H9 (cell line): ENCODE data around the gene NRDE2. TPM values are rescaled to one million over a fixed set of nuclear protein-coding genes. Genes with fewer than 3 reads are reported as not detected.

ENCODE experiments used
- DNase-seq: peaks from one replicate; pipeline ENCODE4 v3.0.0-alpha.2; 2017
- H2AFZ ChIP-seq: one replicate; pipeline ENCODE4 v1.6.1; 2013; ENCODE audit warnings: mild to moderate bottlenecking, low read length, control low read depth, moderate library complexity
- H2AK5ac ChIP-seq: 2 replicates; pipeline ENCODE4 v1.6.1; 2013; ENCODE audit warnings: low read length, control low read depth, mixed read lengths; ENCODE audit not compliant: insufficient read length
- H2BK120ac ChIP-seq: one replicate; pipeline ENCODE4 v1.6.1; 2013; ENCODE audit warnings: low read depth, mild to moderate bottlenecking, low read length, control low read depth, inconsistent platforms; ENCODE audit not compliant: poor library complexity, severe bottlenecking
- H2BK12ac ChIP-seq: 2 replicates; pipeline ENCODE4 v1.6.1; 2013; ENCODE audit warnings: low read length, control low read depth, mixed read lengths, low read depth; ENCODE audit not compliant: insufficient read length
- H2BK15ac ChIP-seq: 2 replicates; pipeline ENCODE4 v1.6.1; 2013; ENCODE audit warnings: low read depth, low read length, control low read depth
- H2BK20ac ChIP-seq: one replicate; pipeline ENCODE4 v1.6.1; 2013; ENCODE audit warnings: low read depth, mild to moderate bottlenecking, low read length, control low read depth, inconsistent platforms; ENCODE audit not compliant: poor library complexity, severe bottlenecking
- H2BK5ac ChIP-seq: 2 replicates; pipeline ENCODE4 v1.6.1; 2013; ENCODE audit warnings: low read length, control low read depth, mixed read lengths; ENCODE audit not compliant: insufficient read length
- H3K14ac ChIP-seq: 2 replicates; pipeline ENCODE4 v1.6.1; 2013; ENCODE audit warnings: low read length, control low read depth; ENCODE audit not compliant: insufficient read depth
- H3K18ac ChIP-seq: 2 replicates; pipeline ENCODE4 v1.6.1; 2013; ENCODE audit warnings: low read depth, mild to moderate bottlenecking, mixed read lengths, low read length, control low read depth; ENCODE audit not compliant: insufficient read length
- H3K23ac ChIP-seq: 2 replicates; pipeline ENCODE4 v1.6.1; 2013; ENCODE audit warnings: low read length, control low read depth, mixed read lengths, low read depth; ENCODE audit not compliant: insufficient read length
- H3K23me2 ChIP-seq: 2 replicates; pipeline ENCODE4 v1.6.1; 2013; ENCODE audit warnings: low read depth, mild to moderate bottlenecking, mixed read lengths, low read length, control low read depth; ENCODE audit not compliant: insufficient read length, poor library complexity, severe bottlenecking
- H3K27ac ChIP-seq: 2 replicates; pipeline ENCODE4 v1.5.1; 2013; ENCODE audit warnings: low read length, control low read depth, mixed read lengths, low read depth; ENCODE audit not compliant: insufficient read length
- H3K27me3 ChIP-seq: 2 replicates; pipeline ENCODE4 v1.6.1; 2013; ENCODE audit warnings: low read length, control low read depth, inconsistent platforms; ENCODE audit not compliant: insufficient read depth
- H3K4ac ChIP-seq: 2 replicates; pipeline ENCODE4 v1.6.1; 2013; ENCODE audit warnings: low read depth, mild to moderate bottlenecking, control low read depth, inconsistent platforms, low read length, moderate library complexity
- H3K4me1 ChIP-seq: 2 replicates; pipeline ENCODE4 v1.6.1; 2013; ENCODE audit warnings: low read length, control low read depth, inconsistent platforms; ENCODE audit not compliant: insufficient read depth
- H3K4me2 ChIP-seq: 2 replicates; pipeline ENCODE4 v1.6.1; 2013; ENCODE audit warnings: low read length, control low read depth, mixed read lengths; ENCODE audit not compliant: insufficient read length, insufficient read depth
- H3K56ac ChIP-seq: 2 replicates; pipeline ENCODE4 v1.6.1; 2013; ENCODE audit warnings: low read depth, mild to moderate bottlenecking, mixed read lengths, low read length, control low read depth; ENCODE audit not compliant: insufficient read length
- H3K79me1 ChIP-seq: 2 replicates; pipeline ENCODE4 v1.6.1; 2013; ENCODE audit warnings: low read depth, mild to moderate bottlenecking, moderate library complexity, low read length, control low read depth, inconsistent platforms; ENCODE audit not compliant: insufficient read depth, poor library complexity, severe bottlenecking
- H3K79me2 ChIP-seq: 2 replicates; pipeline ENCODE4 v1.6.1; 2013; ENCODE audit warnings: low read length, control low read depth, inconsistent platforms; ENCODE audit not compliant: insufficient read depth
- H3K9ac ChIP-seq: 2 replicates; pipeline ENCODE4 v1.6.1; 2013; ENCODE audit warnings: low read length, control low read depth, mixed read lengths; ENCODE audit not compliant: insufficient read length; ENCODE audit errors: extremely low read depth
- H3K9me3 ChIP-seq: one replicate; pipeline ENCODE4 v1.6.1; 2013; ENCODE audit warnings: low read depth, low read length, inconsistent platforms; ENCODE audit not compliant: control insufficient read depth
- H3T11ph ChIP-seq: one replicate; pipeline ENCODE4 v1.6.1; 2013; ENCODE audit warnings: mild to moderate bottlenecking, low read length, control low read depth, inconsistent platforms
- H4K20me1 ChIP-seq: one replicate; pipeline ENCODE4 v1.6.1; 2013; ENCODE audit not compliant: control insufficient read depth, insufficient read length, insufficient read depth
- H4K5ac ChIP-seq: 2 replicates; pipeline ENCODE4 v1.6.1; 2013; ENCODE audit warnings: low read depth, mild to moderate bottlenecking, mixed read lengths, low read length, control low read depth; ENCODE audit not compliant: insufficient read length
- H4K8ac ChIP-seq: replicated peaks from 2 replicates; pipeline ENCODE4 v1.6.1; 2013; ENCODE audit warnings: low read length, control low read depth, mixed read lengths, low read depth; ENCODE audit not compliant: insufficient read length
- H4K91ac ChIP-seq: 2 replicates; pipeline ENCODE4 v1.6.1; 2013; ENCODE audit warnings: low read depth, mild to moderate bottlenecking, moderate library complexity, mixed read lengths, low read length, control low read depth; ENCODE audit not compliant: insufficient read length
- H3K27ac Mint-ChIP-seq, 3 experiments: 2 replicates in 2 of 3; 3 replicates in 1 of 3; pipeline ENCODE4 v1.8.0; 2020 to 2021; ENCODE audit warnings: mixed read lengths in 3 of 3, mild to moderate bottlenecking in 1 of 3, moderate library complexity in 1 of 3
- H3K27me3 Mint-ChIP-seq: 2 replicates; pipeline ENCODE4 v1.8.0; 2021; ENCODE audit warnings: low read depth, mild to moderate bottlenecking, moderate library complexity, mixed read lengths
- H3K36me3 Mint-ChIP-seq, 3 experiments: 2 replicates in 2 of 3; 3 replicates in 1 of 3; pipeline ENCODE4 v1.8.0; 2020 to 2021; ENCODE audit warnings: low read depth in 3 of 3, mixed read lengths in 3 of 3; ENCODE audit not compliant: insufficient read depth in 1 of 3
- H3K4me1 Mint-ChIP-seq, 2 experiments: 2 replicates each; pipeline ENCODE4 v1.8.0; 2020; ENCODE audit warnings: mixed read lengths in 2 of 2
- H3K4me3 Mint-ChIP-seq, 2 experiments: 2 replicates in 1 of 2; 3 replicates in 1 of 2; pipeline ENCODE4 v1.8.0; 2020 to 2021; ENCODE audit warnings: mild to moderate bottlenecking in 2 of 2, mixed read lengths in 2 of 2, moderate library complexity in 1 of 2
- H3K9me3 Mint-ChIP-seq, 2 experiments: 2 replicates in 1 of 2; 3 replicates in 1 of 2; pipeline ENCODE4 v1.8.0; 2020; ENCODE audit warnings: mild to moderate bottlenecking in 2 of 2, mixed read lengths in 2 of 2, moderate library complexity in 1 of 2
- WGBS: extraction: QIAGEN DNeasy Blood & Tissue Kit; methylation state at CpG from one replicate; pipeline ENCODE4 v1.1.7; 2013; ENCODE audit warnings: missing lambda C conversion rate, low lambda C conversion rate, mixed read lengths; ENCODE audit not compliant: insufficient read length; ENCODE audit errors: extremely low coverage; 5-methylcytosine and 5-hydroxymethylcytosine counted together
- total RNA-seq: library from RNA; stranded (reverse); gene quantifications from 2 replicates; pipeline ENCODE4 v1.2.1, GENCODE V29; 2021
- TF ChIP-seq, protein P1 (sequence below): fragments of 200-600 bp; sonication (generic); conservative IDR thresholded peaks from 3 replicates; pipeline ENCODE4 v1.8.0; 2021; ENCODE audit warnings: antibody characterized with exemption, mild to moderate bottlenecking

The NRDE2 gene
- total RNA-seq, 1 experiment from 2014 or later: 21.2 TPM

DNA sequence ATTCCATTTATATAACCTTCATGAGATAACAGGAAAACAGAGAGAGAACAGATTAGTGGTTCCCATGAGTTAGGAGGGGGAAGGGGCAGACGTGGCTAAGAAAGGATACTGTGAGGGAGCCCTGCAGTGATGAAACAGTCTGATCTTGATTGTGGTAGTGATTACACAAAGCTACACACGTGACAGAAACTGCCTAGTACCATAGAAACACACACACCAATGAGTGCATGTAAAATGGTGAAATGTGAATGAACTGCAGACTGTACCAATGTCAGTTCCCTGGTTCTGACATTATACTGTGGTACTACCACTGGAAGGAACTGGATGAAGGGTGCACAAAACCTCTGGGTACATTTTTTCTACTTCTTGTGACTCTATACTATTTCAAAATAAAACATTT lies 36.9 kb downstream of the NRDE2 start:
- no peaks in the 10 kb centered on the region for H3K79me2 ChIP-seq
- no peak overlapping the region for H2BK12ac ChIP-seq
- no peak overlapping the region for H2BK15ac ChIP-seq
- no peaks in the 10 kb centered on the region for H3K27me3 Mint-ChIP-seq
- no peak overlapping the region for H2BK120ac ChIP-seq
- H4K5ac ChIP-seq: no peak overlapping the region
- no peak overlapping the region for H4K8ac ChIP-seq
- H3K23me2 ChIP-seq: no peaks in the 10 kb centered on the region
- no peaks in the 10 kb centered on the region for H3K4me1 ChIP-seq
- no peak overlapping the region for H2AK5ac ChIP-seq
- peaks cover 1 to 60% (median 40%) of the 10 kb centered on the region in 3 experiments; a peak in 6 of 7 replicates for H3K36me3 Mint-ChIP-seq
- no peak overlapping the region for H3T11ph ChIP-seq
- H3K4me1 Mint-ChIP-seq: peaks cover 18 to 23% of the 10 kb centered on the region in 2 experiments
- no peak for DNase-seq
- no peak overlapping the region for H4K91ac ChIP-seq
- no peak overlapping the region for H2AFZ ChIP-seq
- H3K9me3 Mint-ChIP-seq: no peaks in the 10 kb centered on the region
- H2BK5ac ChIP-seq: no peak overlapping the region
- H3K4ac ChIP-seq: no peak overlapping the region
- no peak overlapping the region for H2BK20ac ChIP-seq
- no CpG with 5 or more reads among the region's 2 CpGs for WGBS
- H3K56ac ChIP-seq: no peak overlapping the region
- H3K79me1 ChIP-seq: no peaks in the 10 kb centered on the region
- H3K9ac ChIP-seq: no peak overlapping the region
- H3K18ac ChIP-seq: no peak overlapping the region
- H3K23ac ChIP-seq: no peak overlapping the region
- no peak overlapping the region; a peak in 1 of 7 replicates for H3K27ac Mint-ChIP-seq
- TF ChIP-seq, protein P1, sequence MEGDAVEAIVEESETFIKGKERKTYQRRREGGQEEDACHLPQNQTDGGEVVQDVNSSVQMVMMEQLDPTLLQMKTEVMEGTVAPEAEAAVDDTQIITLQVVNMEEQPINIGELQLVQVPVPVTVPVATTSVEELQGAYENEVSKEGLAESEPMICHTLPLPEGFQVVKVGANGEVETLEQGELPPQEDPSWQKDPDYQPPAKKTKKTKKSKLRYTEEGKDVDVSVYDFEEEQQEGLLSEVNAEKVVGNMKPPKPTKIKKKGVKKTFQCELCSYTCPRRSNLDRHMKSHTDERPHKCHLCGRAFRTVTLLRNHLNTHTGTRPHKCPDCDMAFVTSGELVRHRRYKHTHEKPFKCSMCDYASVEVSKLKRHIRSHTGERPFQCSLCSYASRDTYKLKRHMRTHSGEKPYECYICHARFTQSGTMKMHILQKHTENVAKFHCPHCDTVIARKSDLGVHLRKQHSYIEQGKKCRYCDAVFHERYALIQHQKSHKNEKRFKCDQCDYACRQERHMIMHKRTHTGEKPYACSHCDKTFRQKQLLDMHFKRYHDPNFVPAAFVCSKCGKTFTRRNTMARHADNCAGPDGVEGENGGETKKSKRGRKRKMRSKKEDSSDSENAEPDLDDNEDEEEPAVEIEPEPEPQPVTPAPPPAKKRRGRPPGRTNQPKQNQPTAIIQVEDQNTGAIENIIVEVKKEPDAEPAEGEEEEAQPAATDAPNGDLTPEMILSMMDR: no peak
- H3K4me2 ChIP-seq: no peak overlapping the region
- H3K4me3 Mint-ChIP-seq: no peak overlapping the region
- no peaks in the 10 kb centered on the region for H4K20me1 ChIP-seq
- no peaks in the 10 kb centered on the region for H3K9me3 ChIP-seq
- H3K27me3 ChIP-seq: no peaks in the 10 kb centered on the region
- no peak overlapping the region for H3K14ac ChIP-seq
- H3K27ac ChIP-seq: no peak overlapping the region
